ENCODE data around the gene NAT16. TPM values are rescaled to one million over a fixed set of nuclear protein-coding genes. Genes with fewer than 3 reads are reported as not detected.

The NAT16 gene
- polyA plus RNA-seq, 1 of the 3 experiments (the other 2 are of a cell fraction) = 0.64 TPM

DNA sequence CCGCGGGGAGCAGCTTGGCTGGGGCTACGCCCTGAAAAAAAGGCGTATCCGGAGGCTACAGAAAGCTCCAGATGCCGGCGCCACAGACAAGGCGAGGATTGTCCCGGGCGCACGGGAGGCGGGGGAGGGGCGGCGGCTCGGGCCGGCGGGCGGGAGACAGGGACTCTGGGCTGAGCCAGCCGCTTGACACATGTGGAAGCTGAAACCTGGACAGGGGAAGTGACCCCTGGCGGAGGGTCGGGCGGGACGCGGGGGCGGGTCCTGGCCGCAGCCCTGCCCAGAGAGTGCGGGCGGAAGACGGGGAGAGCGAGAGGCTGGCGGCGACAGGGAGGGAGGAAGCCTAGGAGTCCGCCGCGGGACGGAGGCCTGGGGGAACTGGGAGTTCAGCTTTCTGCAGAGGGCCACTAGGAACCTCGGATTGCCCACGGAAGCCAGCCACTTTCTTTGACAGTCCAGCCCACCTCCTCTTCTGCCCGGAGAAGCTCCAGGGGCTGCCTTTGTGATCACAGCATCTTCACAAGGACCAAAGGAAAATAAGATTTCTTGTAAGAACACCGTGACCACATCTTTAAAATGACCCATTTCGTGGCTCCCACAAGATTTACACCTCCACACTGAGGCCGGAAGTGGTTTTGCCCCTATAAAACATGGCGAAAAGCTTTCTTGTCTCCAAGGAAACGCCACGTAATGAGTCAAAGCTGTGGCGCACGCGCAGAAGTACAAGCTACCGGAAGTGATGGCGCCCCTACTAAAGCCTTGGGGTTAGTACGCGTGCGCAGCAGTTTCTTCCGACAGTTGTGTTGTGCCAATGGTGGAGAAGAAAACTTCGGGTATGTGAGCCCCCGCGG, 37.5 kb upstream of the NAT16 start, which contains the start of the genes PLOD3 and ZNHIT1 (continued):
- TF ChIP-seq, protein P1, sequence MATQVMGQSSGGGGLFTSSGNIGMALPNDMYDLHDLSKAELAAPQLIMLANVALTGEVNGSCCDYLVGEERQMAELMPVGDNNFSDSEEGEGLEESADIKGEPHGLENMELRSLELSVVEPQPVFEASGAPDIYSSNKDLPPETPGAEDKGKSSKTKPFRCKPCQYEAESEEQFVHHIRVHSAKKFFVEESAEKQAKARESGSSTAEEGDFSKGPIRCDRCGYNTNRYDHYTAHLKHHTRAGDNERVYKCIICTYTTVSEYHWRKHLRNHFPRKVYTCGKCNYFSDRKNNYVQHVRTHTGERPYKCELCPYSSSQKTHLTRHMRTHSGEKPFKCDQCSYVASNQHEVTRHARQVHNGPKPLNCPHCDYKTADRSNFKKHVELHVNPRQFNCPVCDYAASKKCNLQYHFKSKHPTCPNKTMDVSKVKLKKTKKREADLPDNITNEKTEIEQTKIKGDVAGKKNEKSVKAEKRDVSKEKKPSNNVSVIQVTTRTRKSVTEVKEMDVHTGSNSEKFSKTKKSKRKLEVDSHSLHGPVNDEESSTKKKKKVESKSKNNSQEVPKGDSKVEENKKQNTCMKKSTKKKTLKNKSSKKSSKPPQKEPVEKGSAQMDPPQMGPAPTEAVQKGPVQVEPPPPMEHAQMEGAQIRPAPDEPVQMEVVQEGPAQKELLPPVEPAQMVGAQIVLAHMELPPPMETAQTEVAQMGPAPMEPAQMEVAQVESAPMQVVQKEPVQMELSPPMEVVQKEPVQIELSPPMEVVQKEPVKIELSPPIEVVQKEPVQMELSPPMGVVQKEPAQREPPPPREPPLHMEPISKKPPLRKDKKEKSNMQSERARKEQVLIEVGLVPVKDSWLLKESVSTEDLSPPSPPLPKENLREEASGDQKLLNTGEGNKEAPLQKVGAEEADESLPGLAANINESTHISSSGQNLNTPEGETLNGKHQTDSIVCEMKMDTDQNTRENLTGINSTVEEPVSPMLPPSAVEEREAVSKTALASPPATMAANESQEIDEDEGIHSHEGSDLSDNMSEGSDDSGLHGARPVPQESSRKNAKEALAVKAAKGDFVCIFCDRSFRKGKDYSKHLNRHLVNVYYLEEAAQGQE (IDR thresholded peaks at IDR 0.05; ENCODE audit: low read depth, low read length) = peak; percentile 31; the same call in 1 of the 2 replicates
- no peak for TF ChIP-seq FOXJ3 (CRISPR knock-in tag; IDR thresholded peaks at IDR 0.05)
- TF ChIP-seq MXI1 (IDR thresholded peaks at IDR 0.05; ENCODE audit: low read depth, low read length) = peak; percentile 95
- TF ChIP-seq ELF1 (IDR thresholded peaks at IDR 0.05) = peak; percentile 86
- TF ChIP-seq, protein P2, sequence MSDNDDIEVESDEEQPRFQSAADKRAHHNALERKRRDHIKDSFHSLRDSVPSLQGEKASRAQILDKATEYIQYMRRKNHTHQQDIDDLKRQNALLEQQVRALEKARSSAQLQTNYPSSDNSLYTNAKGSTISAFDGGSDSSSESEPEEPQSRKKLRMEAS (IDR thresholded peaks at IDR 0.05; ENCODE audit: low read depth) = peak; percentile 93
- TF ChIP-seq EP300 (IDR thresholded peaks at IDR 0.05; ENCODE audit: borderline replicate concordance in 1 of 2, low read depth in 1 of 2, low read length in 1 of 2) = peak in 1 of 2 experiments; percentile 35; a peak in 1 of 4 replicates
- peak; percentile 31; the same call in 1 of the 2 replicates for TF ChIP-seq RCOR1 (IDR thresholded peaks at IDR 0.05; ENCODE audit: low read length)
- TF ChIP-seq TCF12 (IDR thresholded peaks at IDR 0.05) = peak; percentile 31; the same call in 1 of the 2 replicates
- TF ChIP-seq RAD21 (IDR thresholded peaks at IDR 0.05; ENCODE audit: low read length) = no peak
- TF ChIP-seq JUND (IDR thresholded peaks at IDR 0.05) = no peak; the same call in 1 of the 2 replicates

DNA sequence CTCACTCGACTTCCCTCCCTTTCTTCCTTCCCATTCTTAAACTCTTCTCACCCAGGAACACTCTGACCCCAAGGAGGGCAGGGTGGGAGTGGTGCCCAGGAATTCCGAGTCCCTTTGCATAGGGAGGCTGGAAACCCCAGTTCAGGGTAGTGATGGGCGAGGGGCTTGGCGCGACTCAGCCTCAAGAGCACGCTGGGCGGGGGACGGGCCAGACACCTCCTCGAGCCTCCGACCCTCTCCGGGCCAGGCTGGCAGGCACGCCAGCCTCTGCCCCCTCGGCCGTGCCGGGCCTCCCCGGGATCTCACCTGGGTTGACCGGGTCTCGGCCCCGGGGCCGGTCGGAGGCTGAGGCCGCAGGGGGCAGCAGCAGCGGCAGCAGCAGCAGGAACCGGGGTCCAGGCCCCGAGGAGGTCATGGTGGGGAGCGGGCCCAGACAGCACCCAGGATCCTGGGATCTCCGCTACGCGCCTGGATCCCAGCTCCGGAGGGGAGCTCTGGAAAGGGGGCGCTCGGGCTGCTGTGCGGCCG, 36.8 kb upstream of the NAT16 start:
- Histone ChIP-seq H3K4me1 (ENCODE audit: control insufficient read depth in 1 of 2, insufficient read depth in 2 of 2, low read depth in 1 of 2, low read length in 1 of 2) (peaks cover 8 to 27% of the 10 kb centered on the region in 2 experiments; a peak in 2 of 4 replicates), H3K36me3 (replicated peaks in 1 of 2; ENCODE audit: control insufficient read depth in 1 of 2, insufficient read depth in 2 of 2, low read length in 1 of 2) (peaks cover 12 to 18% of the 10 kb centered on the region in 2 experiments), H3K4me3 (ENCODE audit: low read depth in 2 of 2, low read length in 1 of 2) (peak overlapping the region; percentile 66 to 84), H3K9ac (peak overlapping the region; percentile 81), H2AFZ (ENCODE audit: low read depth) (peak overlapping the region; percentile 43), H3F3A (replicated peaks; ENCODE audit: insufficient read depth) (no peaks in the 10 kb centered on the region), H3K27ac (ENCODE audit: low read depth in 2 of 2, low read length in 1 of 2) (peak overlapping the region; percentile 93 to 95), H3K9me2 (no peaks in the 10 kb centered on the region), H3K4me2 (peak overlapping the region; percentile 95), H3K79me2 (ENCODE audit: insufficient read depth) (peaks cover 73% of the 10 kb centered on the region), H3K9me3 (no peaks in the 10 kb centered on the region), H3K27me3 (ENCODE audit: insufficient read depth) (no peaks in the 10 kb centered on the region), H4K20me1 (ENCODE audit: insufficient read depth) (peaks cover 4% of the 10 kb centered on the region; the same call in 1 of the 2 replicates)
- TF ChIP-seq, protein P3, sequence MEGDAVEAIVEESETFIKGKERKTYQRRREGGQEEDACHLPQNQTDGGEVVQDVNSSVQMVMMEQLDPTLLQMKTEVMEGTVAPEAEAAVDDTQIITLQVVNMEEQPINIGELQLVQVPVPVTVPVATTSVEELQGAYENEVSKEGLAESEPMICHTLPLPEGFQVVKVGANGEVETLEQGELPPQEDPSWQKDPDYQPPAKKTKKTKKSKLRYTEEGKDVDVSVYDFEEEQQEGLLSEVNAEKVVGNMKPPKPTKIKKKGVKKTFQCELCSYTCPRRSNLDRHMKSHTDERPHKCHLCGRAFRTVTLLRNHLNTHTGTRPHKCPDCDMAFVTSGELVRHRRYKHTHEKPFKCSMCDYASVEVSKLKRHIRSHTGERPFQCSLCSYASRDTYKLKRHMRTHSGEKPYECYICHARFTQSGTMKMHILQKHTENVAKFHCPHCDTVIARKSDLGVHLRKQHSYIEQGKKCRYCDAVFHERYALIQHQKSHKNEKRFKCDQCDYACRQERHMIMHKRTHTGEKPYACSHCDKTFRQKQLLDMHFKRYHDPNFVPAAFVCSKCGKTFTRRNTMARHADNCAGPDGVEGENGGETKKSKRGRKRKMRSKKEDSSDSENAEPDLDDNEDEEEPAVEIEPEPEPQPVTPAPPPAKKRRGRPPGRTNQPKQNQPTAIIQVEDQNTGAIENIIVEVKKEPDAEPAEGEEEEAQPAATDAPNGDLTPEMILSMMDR (IDR thresholded peaks at IDR 0.05) = peak; percentile 37
- TF ChIP-seq, protein P4, sequence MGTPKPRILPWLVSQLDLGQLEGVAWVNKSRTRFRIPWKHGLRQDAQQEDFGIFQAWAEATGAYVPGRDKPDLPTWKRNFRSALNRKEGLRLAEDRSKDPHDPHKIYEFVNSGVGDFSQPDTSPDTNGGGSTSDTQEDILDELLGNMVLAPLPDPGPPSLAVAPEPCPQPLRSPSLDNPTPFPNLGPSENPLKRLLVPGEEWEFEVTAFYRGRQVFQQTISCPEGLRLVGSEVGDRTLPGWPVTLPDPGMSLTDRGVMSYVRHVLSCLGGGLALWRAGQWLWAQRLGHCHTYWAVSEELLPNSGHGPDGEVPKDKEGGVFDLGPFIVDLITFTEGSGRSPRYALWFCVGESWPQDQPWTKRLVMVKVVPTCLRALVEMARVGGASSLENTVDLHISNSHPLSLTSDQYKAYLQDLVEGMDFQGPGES (IDR thresholded peaks at IDR 0.05; ENCODE audit: low read depth, low read length) = no peak
- POLR2A ChIA-PET = interaction anchor here (0.6 to 4.1 kb wide), 21 partner anchors 9 to 1116 kb away, joined by 3 to 38 read pairs (median 5); partner anchors contain the start of genes AP4M1, CLDN15, FIS1 and MCM7
- DNase-seq = no peak
- CTCF ChIA-PET = interaction anchor here (0.8 to 7.6 kb wide), 23 partner anchors 9 to 511 kb away, joined by 3 to 60 read pairs (median 5); partner anchors contain the start of genes AP1S1, FIS1, MOGAT3 and POP7
- WGBS (ENCODE audit: low lambda C conversion rate) = 0% methylated on average over 6 of the region's 34 CpGs

Data from SK-N-SH (cell line).